Karpas-422 (cell line): ENCODE data around the gene ISG15. TPM values are rescaled to one million over a fixed set of nuclear protein-coding genes. Genes with fewer than 3 reads are reported as not detected.

ENCODE experiments used
- DNase-seq: peaks from one replicate; pipeline ENCODE4 v3.0.0-alpha.2; 2015
- H2AFZ ChIP-seq: fragments of 200-600 bp; sonication (generic); 2 replicates; pipeline ENCODE4 v1.6.1; 2014; ENCODE audit warnings: antibody characterized with exemption, low read length, mixed read lengths
- H3K27ac ChIP-seq: fragments of 200-600 bp; sonication (generic); 2 replicates; pipeline ENCODE4 v1.5.1; 2014; ENCODE audit warnings: mild to moderate bottlenecking, low read length, moderate library complexity
- H3K27me3 ChIP-seq: fragments of 200-600 bp; sonication (generic); 2 replicates; pipeline ENCODE4 v1.6.1; 2014; ENCODE audit warnings: low read length, mixed read lengths
- H3K36me3 ChIP-seq: fragments of 200-600 bp; sonication (generic); 2 replicates; pipeline ENCODE4 v1.6.1; 2014; ENCODE audit warnings: low read length, mixed read lengths; ENCODE audit not compliant: insufficient read depth
- H3K4me1 ChIP-seq: fragments of 200-600 bp; sonication (generic); 2 replicates; pipeline ENCODE4 v1.6.1; 2014; ENCODE audit warnings: mild to moderate bottlenecking, low read length, mixed read lengths
- H3K4me2 ChIP-seq: fragments of 200-600 bp; sonication (generic); 2 replicates; pipeline ENCODE4 v1.6.1; 2014; ENCODE audit warnings: low read length, low read depth, mild to moderate bottlenecking; ENCODE audit not compliant: poor library complexity, severe bottlenecking
- H3K4me3 ChIP-seq: fragments of 200-600 bp; sonication (generic); 2 replicates; pipeline ENCODE4 v1.5.1; 2014; ENCODE audit warnings: mild to moderate bottlenecking, antibody characterized with exemption, low read length, mixed read lengths
- H3K79me2 ChIP-seq: fragments of 200-600 bp; sonication (generic); 2 replicates; pipeline ENCODE4 v1.6.1; 2014; ENCODE audit warnings: mild to moderate bottlenecking, low read length, mixed read lengths
- H3K9ac ChIP-seq: fragments of 200-600 bp; sonication (generic); 2 replicates; pipeline ENCODE4 v1.6.0; 2014; ENCODE audit warnings: low read length
- H3K9me2 ChIP-seq: fragments of 200-600 bp; sonication (generic), shearing (Covaris generic); replicated peaks from 2 replicates; pipeline ENCODE4 v1.6.0; 2014; ENCODE audit warnings: mild to moderate bottlenecking, low read length, moderate library complexity; ENCODE audit not compliant: insufficient read depth
- H3K9me3 ChIP-seq: fragments of 300-700, 200-600 bp; sonication (generic); 2 replicates; pipeline ENCODE4 v1.6.1; 2014; ENCODE audit warnings: low read length, mixed read lengths
- H4K20me1 ChIP-seq: fragments of 200-600 bp; sonication (generic); 2 replicates; pipeline ENCODE4 v1.6.1; 2014; ENCODE audit warnings: mild to moderate bottlenecking, antibody characterized with exemption, low read length, low read depth; ENCODE audit not compliant: insufficient read depth
- total RNA-seq: library from RNA; depleted of rRNA; stranded (reverse); fragments of >200 nt; shearing (Covaris generic); gene quantifications from 2 replicates; pipeline ENCODE4 v1.2.3, GENCODE V29; 2014; ENCODE audit warnings: low replicate concordance; rRNA removed

ISG15 gene
- 102 and 127 TPM in 2 replicates for total RNA-seq

DNA sequence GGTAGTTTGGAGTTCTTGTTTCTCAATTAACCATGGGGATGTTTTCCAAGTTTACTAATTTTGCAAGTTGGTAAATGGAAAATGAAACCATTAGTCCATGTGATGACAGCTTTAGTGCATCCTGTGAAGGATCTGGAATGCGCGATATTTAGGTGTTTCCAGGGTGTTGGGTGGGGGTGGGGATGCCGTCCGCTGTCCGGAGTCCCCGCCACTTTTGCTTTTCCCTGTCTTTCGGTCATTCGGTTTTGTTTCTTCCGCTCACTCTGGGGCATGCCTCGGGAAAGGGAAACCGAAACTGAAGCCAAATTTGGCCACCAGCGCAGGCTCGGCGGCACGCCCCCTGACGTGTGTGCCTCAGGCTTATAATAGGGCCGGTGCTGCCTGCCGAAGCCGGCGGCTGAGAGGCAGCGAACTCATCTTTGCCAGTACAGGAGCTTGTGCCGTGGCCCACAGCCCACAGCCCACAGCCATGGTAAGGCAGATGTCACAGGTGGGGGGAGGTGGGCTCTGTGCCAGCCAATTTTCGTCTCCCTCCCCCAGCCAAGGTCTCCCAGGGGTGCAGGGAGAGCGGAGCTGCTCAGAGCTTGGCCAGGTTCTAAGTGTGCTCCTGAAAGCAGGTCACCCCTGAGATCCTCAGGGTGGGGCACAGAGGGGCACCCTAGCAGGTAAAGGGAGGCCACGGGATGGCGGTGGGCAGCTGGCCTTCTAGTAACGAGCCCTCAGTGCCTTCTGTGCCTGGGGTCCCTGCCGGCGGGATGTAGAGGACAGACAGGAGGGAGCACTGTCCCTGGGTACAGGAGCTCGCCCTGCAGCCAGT is at the start of gene ISG15:
TSS of gene ISG15 (plus strand) at position 393 of the 817 bp plus-strand sequence. CDS start at position 470, 77 bp downstream.
- Histone ChIP-seq H3K36me3 (no peaks in the 10 kb centered on the region), H3K27me3 (no peaks in the 10 kb centered on the region), H3K9me2 (no peaks in the 10 kb centered on the region), H4K20me1 (no peaks in the 10 kb centered on the region), H3K27ac (peak within 1 kb of the TSS; percentile 11; the same call in 1 of the 2 replicates), H3K4me3 (peak within 1 kb of the TSS; percentile 75), H3K4me2 (peak within 1 kb of the TSS; percentile 91), H3K9me3 (no peaks in the 10 kb centered on the region), H2AFZ (peak within 1 kb of the TSS; percentile 93), H3K79me2 (no peaks in the 10 kb centered on the region), H3K9ac (peak within 1 kb of the TSS; percentile 72), H3K4me1 (peaks cover 27% of the 10 kb centered on the region)
- peak; percentile 93 for DNase-seq

DNA sequence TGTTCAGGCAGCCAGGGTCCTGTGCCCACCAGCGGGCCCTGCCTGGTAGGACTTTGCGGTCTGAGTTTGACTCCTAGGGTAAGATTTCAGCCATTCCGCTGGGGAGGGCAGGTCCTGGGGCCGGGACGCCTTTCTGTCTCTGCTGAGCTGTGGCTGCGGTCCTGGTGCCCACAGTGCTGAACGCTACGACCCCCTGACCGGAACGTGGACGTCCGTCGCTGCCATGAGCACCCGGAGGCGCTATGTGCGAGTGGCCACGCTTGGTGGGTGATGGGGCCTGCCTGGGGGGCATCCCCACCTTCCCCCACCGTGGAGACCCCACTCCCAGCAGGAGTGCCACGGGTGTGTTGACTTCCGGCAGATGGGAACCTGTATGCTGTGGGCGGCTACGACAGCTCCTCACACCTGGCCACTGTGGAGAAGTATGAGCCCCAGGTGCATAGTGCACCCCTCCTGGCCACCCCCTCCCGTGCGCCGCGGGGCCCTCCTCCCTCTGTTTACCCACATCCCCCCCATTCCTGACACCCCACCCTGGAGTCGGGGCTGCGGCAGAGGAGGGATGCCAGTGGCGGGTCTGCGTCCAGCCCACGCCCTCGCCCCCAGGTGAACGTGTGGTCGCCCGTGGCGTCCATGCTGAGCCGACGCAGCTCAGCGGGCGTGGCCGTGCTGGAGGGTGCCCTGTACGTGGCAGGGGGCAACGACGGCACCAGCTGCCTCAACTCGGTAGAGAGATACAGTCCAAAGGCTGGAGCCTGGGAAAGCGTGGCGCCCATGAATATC is 49.4 kb upstream of the ISG15 start:
- Histone ChIP-seq H3K27ac (no peak overlapping the region), H3K4me3 (no peak overlapping the region), H3K27me3 (no peaks in the 10 kb centered on the region), H3K79me2 (peaks cover 1% of the 10 kb centered on the region), H3K9me2 (no peaks in the 10 kb centered on the region), H3K9ac (no peak overlapping the region), H4K20me1 (peaks cover under 1% of the 10 kb centered on the region; the same call in 1 of the 2 replicates), H3K36me3 (no peaks in the 10 kb centered on the region), H2AFZ (no peak overlapping the region), H3K4me2 (no peak overlapping the region), H3K9me3 (no peaks in the 10 kb centered on the region), H3K4me1 (peaks cover 17% of the 10 kb centered on the region)
- no peak for DNase-seq

DNA sequence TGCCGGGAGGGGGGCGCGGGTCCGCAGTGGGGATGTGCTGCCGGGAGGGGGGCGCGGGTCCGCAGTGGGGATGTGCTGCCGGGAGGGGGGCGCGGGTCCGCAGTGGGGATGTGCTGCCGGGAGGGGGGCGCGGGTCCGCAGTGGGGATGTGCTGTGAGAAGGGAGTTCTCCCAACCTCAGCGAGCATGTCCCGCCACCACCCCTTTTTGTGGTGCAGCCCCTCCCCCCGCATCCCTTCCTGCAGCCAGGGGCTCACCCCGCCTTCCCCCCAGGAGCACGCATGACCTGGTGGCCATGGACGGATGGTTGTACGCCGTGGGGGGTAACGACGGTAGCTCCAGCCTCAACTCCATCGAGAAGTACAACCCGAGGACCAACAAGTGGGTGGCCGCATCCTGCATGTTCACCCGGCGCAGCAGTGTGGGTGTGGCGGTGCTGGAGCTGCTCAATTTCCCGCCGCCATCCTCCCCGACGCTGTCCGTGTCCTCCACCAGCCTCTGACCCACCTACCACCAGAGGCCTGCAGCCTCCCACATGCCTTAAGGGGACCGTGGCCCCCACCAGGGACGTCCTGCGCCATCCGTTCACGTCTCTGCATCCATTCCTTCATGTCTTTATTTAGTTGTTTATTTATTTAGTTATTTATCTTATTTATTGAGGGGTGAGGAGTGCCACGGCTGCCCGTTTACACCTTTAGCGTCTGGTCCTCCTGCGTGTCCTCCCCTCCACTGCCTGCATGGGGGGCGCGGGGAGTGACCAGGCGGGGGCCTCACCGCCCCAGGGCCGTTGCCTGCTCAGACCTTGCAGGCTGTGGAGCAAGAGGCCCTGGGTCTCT is 48.4 kb upstream of the ISG15 start:
- H3K4me2 ChIP-seq: no peak overlapping the region
- no peak overlapping the region for H3K27ac ChIP-seq
- H3K4me1 ChIP-seq: peaks cover 17% of the 10 kb centered on the region
- no peaks in the 10 kb centered on the region for H3K27me3 ChIP-seq
- H3K9me3 ChIP-seq: no peaks in the 10 kb centered on the region
- H3K36me3 ChIP-seq: no peaks in the 10 kb centered on the region
- H4K20me1 ChIP-seq: no peaks in the 10 kb centered on the region
- no peak overlapping the region for H3K9ac ChIP-seq
- H3K9me2 ChIP-seq: no peaks in the 10 kb centered on the region
- no peak overlapping the region for H2AFZ ChIP-seq
- H3K4me3 ChIP-seq: no peak overlapping the region
- DNase-seq: no peak
- no peaks in the 10 kb centered on the region for H3K79me2 ChIP-seq

GRCh38 chr1:965526-966134 is 47.7 kb upstream of the ISG15 start:
- no peaks in the 10 kb centered on the region for H3K79me2 ChIP-seq
- H3K9me2 ChIP-seq: no peaks in the 10 kb centered on the region
- no peak for DNase-seq
- no peak overlapping the region for H3K27ac ChIP-seq
- H2AFZ ChIP-seq: no peak overlapping the region
- H3K4me1 ChIP-seq: peaks cover 17% of the 10 kb centered on the region
- peak overlapping the region; percentile 89 for H3K4me2 ChIP-seq
- H3K9ac ChIP-seq: no peak overlapping the region
- no peak overlapping the region for H3K4me3 ChIP-seq
- H4K20me1 ChIP-seq: no peaks in the 10 kb centered on the region
- no peaks in the 10 kb centered on the region for H3K27me3 ChIP-seq
- H3K36me3 ChIP-seq: no peaks in the 10 kb centered on the region
- H3K9me3 ChIP-seq: no peaks in the 10 kb centered on the region

- Histone ChIP-seq H3K36me3 (no peaks in the 10 kb centered on the region), H3K4me3 (peak within 1 kb of the TSS; percentile 71), H3K27me3 (no peaks in the 10 kb centered on the region), H3K27ac (no peak within 1 kb of the TSS), H3K4me1 (peaks cover 16% of the 10 kb centered on the region), H2AFZ (peak within 1 kb of the TSS; percentile 75; the same call in 1 of the 2 replicates), H3K9ac (peak within 1 kb of the TSS; percentile 60), H4K20me1 (no peaks in the 10 kb centered on the region), H3K79me2 (no peaks in the 10 kb centered on the region), H3K9me3 (no peaks in the 10 kb centered on the region), H3K4me2 (peak within 1 kb of the TSS; percentile 89), H3K9me2 (no peaks in the 10 kb centered on the region)
- no peak for DNase-seq
Observed at GRCh38 chr1:966135-966703, 47.1 kb upstream of the ISG15 start, which contains the start of gene PLEKHN1. Gene PLEKHN1, plus strand, starts transcription at chr1:966482. Its CDS starts 50 bp downstream, at chr1:966532.

GRCh38 chr1:966704-967300 is 46.5 kb upstream of the ISG15 start:
- H3K9ac ChIP-seq: peak overlapping the region; percentile 60
- peaks cover 12% of the 10 kb centered on the region for H3K4me1 ChIP-seq
- DNase-seq: peak; percentile 75
- H3K79me2 ChIP-seq: no peaks in the 10 kb centered on the region
- H2AFZ ChIP-seq: peak overlapping the region; percentile 75; the same call in 1 of the 2 replicates
- no peaks in the 10 kb centered on the region for H4K20me1 ChIP-seq
- no peaks in the 10 kb centered on the region for H3K36me3 ChIP-seq
- no peak overlapping the region for H3K27ac ChIP-seq
- H3K9me2 ChIP-seq: no peaks in the 10 kb centered on the region
- H3K4me2 ChIP-seq: peak overlapping the region; percentile 89
- H3K4me3 ChIP-seq: peak overlapping the region; percentile 71
- H3K27me3 ChIP-seq: no peaks in the 10 kb centered on the region
- H3K9me3 ChIP-seq: no peaks in the 10 kb centered on the region
